Tibial artery (tissue), 4 donors: ENCODE results near the gene RHAG.

Source experiments
- DNase-seq, 2 donors: peaks; one replicate each; pipeline ENCODE4 v3.0.0-alpha.2; 2019
- H3K27ac ChIP-seq, 2 donors: fragments of 200-600 bp; sonication (generic) in 1 of 2; 1 replicate in 1 of 2; 2 replicates in 1 of 2; pipeline ENCODE4 v1.5.1; 2018 to 2019; ENCODE audit warnings: mild to moderate bottlenecking in 1 of 2
- H3K27me3 ChIP-seq, 2 donors: fragments of 200-600 bp; sonication (generic) in 1 of 2; one replicate each; pipeline versions ENCODE4 v1.5.1 to v1.6.0; 2016 to 2019
- H3K36me3 ChIP-seq, 3 donors: fragments of 200-600 bp; sonication (generic) in 2 of 3; one replicate each; pipeline ENCODE4 v1.5.1; 2016 to 2019; ENCODE audit warnings: mild to moderate bottlenecking in 2 of 3
- H3K4me1 ChIP-seq, 4 donors: fragments of 200-600 bp; sonication (generic) in 2 of 4; 1 replicate in 3 of 4; 2 replicates in 1 of 4; pipeline ENCODE4 v1.5.1; 2016 to 2019
- H3K4me3 ChIP-seq, 2 donors: fragments of 200-600 bp; sonication (generic) in 1 of 2; 1 replicate in 1 of 2; 2 replicates in 1 of 2; pipeline ENCODE4 v1.5.1; 2018 to 2019; ENCODE audit warnings: mild to moderate bottlenecking in 2 of 2
- H3K9me3 ChIP-seq, 3 donors: fragments of 200-600 bp; sonication (generic) in 1 of 3; one replicate each; pipeline ENCODE4 v1.5.1; 2016 to 2019
- CTCF ChIP-seq, 2 experiments: fragments of 200-600 bp in 1 of 2; fragments of 450-650 bp in 1 of 2; IDR thresholded peaks; one replicate each; pipeline ENCODE4 v1.5.1; 2017 to 2019; ENCODE audit warnings: antibody characterized with exemption in 2 of 2, mild to moderate bottlenecking in 1 of 2, moderate library complexity in 1 of 2
- intact Hi-C: fragments of 100-400 bp; cut with DNase I; formaldehyde crosslinking; loops from one replicate; pipeline ENCODE4 v1.15.0; 2023; ENCODE audit warnings: low total_unique reads

RHAG gene

GRCh38 chr6:49558238-49558637 is 78.4 kb downstream of the RHAG start:
- H3K4me1 ChIP-seq = no peaks in the 10 kb centered on the region
- DNase-seq = no peak
- H3K27me3 ChIP-seq = no peaks in the 10 kb centered on the region
- H3K4me3 ChIP-seq = no peak overlapping the region
- intact Hi-C loops = no loop called here
- no peaks in the 10 kb centered on the region for H3K36me3 ChIP-seq
- H3K27ac ChIP-seq = no peak overlapping the region
- TF ChIP-seq CTCF (IDR thresholded peaks at IDR 0.05) = no peak
- no peaks in the 10 kb centered on the region for H3K9me3 ChIP-seq

GRCh38 chr6:49557177-49557576 is 79.5 kb downstream of the RHAG start:
- no peak for DNase-seq
- no peak overlapping the region for H3K27ac ChIP-seq
- no peaks in the 10 kb centered on the region for H3K4me1 ChIP-seq
- H3K9me3 ChIP-seq = no peaks in the 10 kb centered on the region
- H3K36me3 ChIP-seq = no peaks in the 10 kb centered on the region
- TF ChIP-seq CTCF (IDR thresholded peaks at IDR 0.05) = no peak
- intact Hi-C loops = no loop called here
- H3K4me3 ChIP-seq = no peak overlapping the region
- H3K27me3 ChIP-seq = peaks cover 0 to 6% of the 10 kb centered on the region in 2 donors

- DNase-seq = no peak
- H3K27ac ChIP-seq = no peak overlapping the region
- intact Hi-C loops = no loop called here
- H3K9me3 ChIP-seq = no peaks in the 10 kb centered on the region
- TF ChIP-seq CTCF (IDR thresholded peaks at IDR 0.05) = no peak
- no peaks in the 10 kb centered on the region for H3K36me3 ChIP-seq
- peaks cover 0 to 6% (median 2%) of the 10 kb centered on the region in 4 donors for H3K4me1 ChIP-seq
- H3K27me3 ChIP-seq = peaks cover 0 to 8% of the 10 kb centered on the region in 2 donors
- no peak overlapping the region for H3K4me3 ChIP-seq
These were observed 80.2 kb downstream of the RHAG start for GRCh38 chr6:49556429-49556837.

GRCh38 chr6:49555951-49556350 is 80.7 kb downstream of the RHAG start:
- Histone ChIP-seq H3K9me3 (no peaks in the 10 kb centered on the region), H3K27me3 (peaks cover 0 to 12% of the 10 kb centered on the region in 2 donors), H3K4me1 (peaks cover 0 to 11% (median 5%) of the 10 kb centered on the region in 4 donors), H3K27ac (no peak overlapping the region), H3K36me3 (no peaks in the 10 kb centered on the region), H3K4me3 (no peak overlapping the region)
- intact Hi-C loops = no loop called here
- TF ChIP-seq CTCF (IDR thresholded peaks at IDR 0.05) = no peak
- no peak for DNase-seq
